CD4-positive, alpha-beta memory T cell (primary cell): Measurements from ENCODE around the gene POU4F2. TPM values are rescaled to one million over a fixed set of nuclear protein-coding genes. Genes with fewer than 3 reads are reported as not detected.

Experiments used
- CTCF ChIA-PET: fragments of 350-600 bp; sonication (Branson Sonifier 250); formaldehyde crosslinking; loops from one replicate; lab custom pipeline; 2021; ENCODE audit warnings: inconsistent platforms; ENCODE audit not compliant: partially characterized antibody; lab: Charles Lee
- POLR2A ChIA-PET: fragments of 350-600 bp; sonication (Branson Sonifier 250); formaldehyde crosslinking; loops from one replicate; lab custom pipeline; 2021; ENCODE audit not compliant: partially characterized antibody; lab: Charles Lee
- DNase-seq, 5 donors: peaks; one replicate each; pipeline versions ENCODE4 v3.0.0 to v3.0.0-alpha.2; 2020 to 2022; ENCODE audit warnings: mixed read lengths in 1 of 5
- H3K27ac ChIP-seq: one replicate; pipeline ENCODE4 v1.7.0; 2013; ENCODE audit warnings: low read depth, low read length
- H3K27me3 ChIP-seq: 2 replicates; pipeline ENCODE4 v1.7.0; 2013; ENCODE audit warnings: mild to moderate bottlenecking, low read length, moderate library complexity; ENCODE audit not compliant: insufficient read depth
- H3K36me3 ChIP-seq: 2 replicates; pipeline ENCODE4 v1.7.0; 2013; ENCODE audit warnings: mild to moderate bottlenecking, low read length, moderate library complexity; ENCODE audit not compliant: insufficient read depth
- H3K4me1 ChIP-seq: 2 replicates; pipeline ENCODE4 v1.7.0; 2013; ENCODE audit warnings: mild to moderate bottlenecking, low read length, moderate library complexity; ENCODE audit not compliant: insufficient read depth
- H3K4me3 ChIP-seq, 2 donors: one replicate each; pipeline ENCODE4 v1.7.0; 2013; ENCODE audit warnings: low read length in 2 of 2, mild to moderate bottlenecking in 1 of 2
- H3K9me3 ChIP-seq, 2 donors: one replicate each; pipeline ENCODE4 v1.7.0; 2013; ENCODE audit warnings: low read length in 2 of 2, control low read depth in 1 of 2; ENCODE audit not compliant: control insufficient read depth in 1 of 2
- H3K27ac Mint-ChIP-seq, 7 donors: one replicate each; pipeline ENCODE4 v1.8.0; 2020 to 2021; ENCODE audit warnings: mixed read lengths in 7 of 7, mild to moderate bottlenecking in 6 of 7, inconsistent platforms in 3 of 7, moderate library complexity in 3 of 7
- H3K27me3 Mint-ChIP-seq, 2 donors: one replicate each; pipeline ENCODE4 v1.8.0; 2020 to 2021; ENCODE audit warnings: mixed read lengths in 2 of 2
- H3K36me3 Mint-ChIP-seq, 2 donors: one replicate each; pipeline ENCODE4 v1.8.0; 2020 to 2021; ENCODE audit warnings: mixed read lengths in 2 of 2, inconsistent platforms in 1 of 2, mild to moderate bottlenecking in 1 of 2
- H3K4me1 Mint-ChIP-seq, 4 donors: one replicate each; pipeline ENCODE4 v1.8.0; 2020 to 2021; ENCODE audit warnings: mixed read lengths in 4 of 4, mild to moderate bottlenecking in 1 of 4
- H3K4me3 Mint-ChIP-seq, 8 donors: one replicate each; pipeline ENCODE4 v1.8.0; 2020 to 2021; ENCODE audit warnings: mixed read lengths in 8 of 8, mild to moderate bottlenecking in 7 of 8, moderate library complexity in 6 of 8, inconsistent platforms in 3 of 8
- H3K9me3 Mint-ChIP-seq, 8 donors: one replicate each; pipeline ENCODE4 v1.8.0; 2020 to 2021; ENCODE audit warnings: mixed read lengths in 8 of 8, mild to moderate bottlenecking in 5 of 8, inconsistent platforms in 3 of 8, moderate library complexity in 1 of 8
- intact Hi-C: fragments of 100-400 bp; cut with micrococcal nuclease; formaldehyde crosslinking; loops from one replicate; pipeline ENCODE4 v1.15.1; 2023
- polyA plus RNA-seq, 2 donors: library from polyadenylated mRNA; unstranded; fragments of 300-500 nt; fragmentation: Illumina TruSeq; gene quantifications; one replicate each; pipeline ENCODE4 v1.2.3, GENCODE V29; 2021
- total RNA-seq, 2 experiments: library from RNA; stranded (reverse); gene quantifications; one replicate each; pipeline ENCODE4 v1.2.3, GENCODE V29; 2021

Gene POU4F2, protein sequence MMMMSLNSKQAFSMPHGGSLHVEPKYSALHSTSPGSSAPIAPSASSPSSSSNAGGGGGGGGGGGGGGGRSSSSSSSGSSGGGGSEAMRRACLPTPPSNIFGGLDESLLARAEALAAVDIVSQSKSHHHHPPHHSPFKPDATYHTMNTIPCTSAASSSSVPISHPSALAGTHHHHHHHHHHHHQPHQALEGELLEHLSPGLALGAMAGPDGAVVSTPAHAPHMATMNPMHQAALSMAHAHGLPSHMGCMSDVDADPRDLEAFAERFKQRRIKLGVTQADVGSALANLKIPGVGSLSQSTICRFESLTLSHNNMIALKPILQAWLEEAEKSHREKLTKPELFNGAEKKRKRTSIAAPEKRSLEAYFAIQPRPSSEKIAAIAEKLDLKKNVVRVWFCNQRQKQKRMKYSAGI
- total RNA-seq (not detected), polyA plus RNA-seq (not detected)

DNA sequence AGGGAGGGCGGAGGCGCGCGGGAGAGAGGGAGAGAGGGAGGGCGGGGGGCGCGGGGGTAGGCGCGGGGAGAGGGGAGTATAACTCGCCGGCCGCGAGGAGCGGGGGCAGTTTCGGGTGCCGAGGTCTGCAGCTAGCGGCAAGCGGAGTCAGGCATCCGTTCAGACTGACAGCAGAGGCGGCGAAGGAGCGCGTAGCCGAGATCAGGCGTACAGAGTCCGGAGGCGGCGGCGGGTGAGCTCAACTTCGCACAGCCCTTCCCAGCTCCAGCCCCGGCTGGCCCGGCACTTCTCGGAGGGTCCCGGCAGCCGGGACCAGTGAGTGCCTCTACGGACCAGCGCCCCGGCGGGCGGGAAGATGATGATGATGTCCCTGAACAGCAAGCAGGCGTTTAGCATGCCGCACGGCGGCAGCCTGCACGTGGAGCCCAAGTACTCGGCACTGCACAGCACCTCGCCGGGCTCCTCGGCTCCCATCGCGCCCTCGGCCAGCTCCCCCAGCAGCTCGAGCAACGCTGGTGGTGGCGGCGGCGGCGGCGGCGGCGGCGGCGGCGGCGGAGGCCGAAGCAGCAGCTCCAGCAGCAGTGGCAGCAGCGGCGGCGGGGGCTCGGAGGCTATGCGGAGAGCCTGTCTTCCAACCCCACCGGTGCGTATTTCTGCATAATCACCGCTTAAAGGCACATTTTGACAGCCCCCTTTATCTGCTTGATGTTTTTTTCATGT, at the start of gene POU4F2:
POU4F2 (plus strand) TSS at position 108 of the 720 bp plus-strand sequence; CDS start at position 356, 248 bp downstream.
- ChIA-PET CTCF (no interaction called here), POLR2A (no interaction called here)
- Mint-ChIP-seq H3K27me3 (peaks cover 50 to 58% of the 10 kb centered on the region in 2 donors), H3K9me3 (peaks cover 0 to 20% (median 11%) of the 10 kb centered on the region in 8 donors), H3K4me1 (peaks cover 7 to 33% (median 11%) of the 10 kb centered on the region in 4 donors), H3K36me3 (peaks cover 0 to 4% of the 10 kb centered on the region in 2 donors), H3K27ac (no peak within 1 kb of the TSS), H3K4me3 (peak within 1 kb of the TSS in 7 of 8 donors; percentile 46 to 78 (median 62))
- intact Hi-C loops: no loop called here
- H3K4me3 ChIP-seq: no peak within 1 kb of the TSS
- no peaks in the 10 kb centered on the region for H3K4me1 ChIP-seq
- peaks cover 27% of the 10 kb centered on the region for H3K27me3 ChIP-seq
- no peaks in the 10 kb centered on the region for H3K9me3 ChIP-seq
- DNase-seq: no peak
- no peaks in the 10 kb centered on the region for H3K36me3 ChIP-seq
- H3K27ac ChIP-seq: no peak within 1 kb of the TSS

DNA sequence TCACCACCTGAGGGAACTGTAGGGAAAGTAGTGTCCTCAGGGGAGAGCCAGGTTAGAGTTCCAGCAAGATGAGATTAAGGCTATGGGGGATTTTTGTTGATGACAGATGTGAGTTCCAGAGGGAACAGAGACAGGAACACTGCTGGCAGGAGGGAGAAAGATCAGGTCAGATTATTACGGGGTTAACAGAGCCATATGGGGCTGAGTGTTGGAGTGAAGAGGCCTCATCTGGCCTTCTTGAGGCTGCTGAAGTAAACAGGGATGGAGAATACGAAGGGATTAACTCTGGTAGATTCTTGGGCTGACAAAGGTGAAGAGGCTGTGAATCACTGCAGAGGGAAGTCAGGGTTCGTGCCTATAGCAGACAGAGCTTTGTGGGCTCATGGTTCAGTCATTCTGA, 47.9 kb upstream of the POU4F2 start:
- H3K4me1 Mint-ChIP-seq: no peaks in the 10 kb centered on the region
- CTCF ChIA-PET: no interaction called here
- Histone ChIP-seq H3K4me1 (no peaks in the 10 kb centered on the region), H3K9me3 (no peaks in the 10 kb centered on the region), H3K27me3 (no peaks in the 10 kb centered on the region), H3K27ac (no peak overlapping the region), H3K4me3 (no peak overlapping the region), H3K36me3 (no peaks in the 10 kb centered on the region)
- POLR2A ChIA-PET: no interaction called here
- H3K27me3 Mint-ChIP-seq: peaks cover 7 to 10% of the 10 kb centered on the region in 2 donors
- no peak for DNase-seq
- H3K9me3 Mint-ChIP-seq: peaks cover 0 to 18% (median 5%) of the 10 kb centered on the region in 8 donors
- intact Hi-C loops: no loop called here
- no peaks in the 10 kb centered on the region for H3K36me3 Mint-ChIP-seq
- H3K27ac Mint-ChIP-seq: no peak overlapping the region
- no peak overlapping the region for H3K4me3 Mint-ChIP-seq

DNA sequence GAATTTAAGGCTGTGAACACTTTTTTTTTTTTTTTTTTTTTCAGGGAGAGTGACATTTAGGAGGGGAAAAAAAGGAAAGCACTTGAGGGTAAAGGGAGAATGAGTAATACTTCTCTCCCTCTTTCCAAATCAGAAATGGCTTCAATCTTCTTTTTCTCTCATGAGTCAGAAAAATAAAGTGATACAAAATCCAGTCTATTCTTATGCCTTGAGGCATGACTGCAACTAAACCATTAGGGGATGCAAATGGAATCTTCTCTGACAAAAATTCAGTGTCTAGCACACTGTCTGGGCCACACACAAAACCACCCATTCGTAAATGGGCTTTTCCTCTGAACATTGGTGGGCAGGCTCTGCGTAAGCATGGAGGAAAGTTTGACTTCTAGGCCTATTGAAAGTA, 46.7 kb upstream of the POU4F2 start:
- ChIA-PET CTCF (no interaction called here), POLR2A (no interaction called here)
- Histone ChIP-seq H3K9me3 (no peaks in the 10 kb centered on the region), H3K36me3 (no peaks in the 10 kb centered on the region), H3K4me1 (no peaks in the 10 kb centered on the region), H3K27me3 (no peaks in the 10 kb centered on the region), H3K27ac (no peak overlapping the region), H3K4me3 (no peak overlapping the region)
- no peak overlapping the region for H3K4me3 Mint-ChIP-seq
- DNase-seq: no peak
- intact Hi-C loops: no loop called here
- H3K36me3 Mint-ChIP-seq: no peaks in the 10 kb centered on the region
- H3K4me1 Mint-ChIP-seq: no peaks in the 10 kb centered on the region
- H3K27me3 Mint-ChIP-seq: peaks cover 5 to 10% of the 10 kb centered on the region in 2 donors
- H3K27ac Mint-ChIP-seq: no peak overlapping the region
- H3K9me3 Mint-ChIP-seq: peaks cover 4 to 23% (median 7%) of the 10 kb centered on the region in 8 donors

DNA sequence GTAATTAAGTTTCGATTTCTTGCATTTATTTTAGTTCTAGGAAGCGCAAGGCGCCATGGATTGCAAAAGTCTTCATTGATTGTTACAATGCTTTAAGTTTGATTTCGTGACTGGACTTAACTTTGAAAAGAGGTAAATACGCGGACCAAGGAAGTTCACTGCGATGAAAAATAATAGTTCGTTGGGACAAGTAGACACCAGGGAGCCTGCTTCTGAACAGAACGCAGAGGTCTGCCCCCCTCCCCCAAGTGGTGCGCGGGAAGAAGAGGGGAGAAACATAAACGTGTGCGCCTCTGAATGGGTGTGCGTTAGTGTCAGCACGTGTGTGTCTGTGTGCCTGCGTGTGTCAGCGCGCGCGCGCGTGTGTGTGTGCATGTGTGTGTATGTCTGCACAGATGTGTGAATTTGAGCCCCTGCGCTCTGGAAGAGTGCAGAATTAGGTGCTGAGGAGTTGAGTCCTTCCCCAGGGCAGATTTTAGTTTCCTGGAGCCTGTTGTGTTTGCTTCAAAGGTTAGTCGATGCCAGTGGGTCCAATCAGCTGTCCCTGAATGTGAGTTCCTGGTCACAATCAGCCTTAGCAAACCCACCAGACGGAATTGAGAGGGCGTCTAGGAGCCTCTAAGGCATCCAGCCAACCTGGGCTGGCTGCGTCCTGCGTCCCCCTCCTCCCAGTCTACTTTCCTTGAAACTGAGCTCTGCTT, 5.8 kb upstream of the POU4F2 start:
- no peak overlapping the region for H3K4me3 Mint-ChIP-seq
- Histone ChIP-seq H3K36me3 (no peaks in the 10 kb centered on the region), H3K27ac (no peak overlapping the region), H3K27me3 (peaks cover 25% of the 10 kb centered on the region), H3K4me3 (no peak overlapping the region), H3K9me3 (no peaks in the 10 kb centered on the region), H3K4me1 (no peaks in the 10 kb centered on the region)
- ChIA-PET POLR2A (no interaction called here), CTCF (no interaction called here)
- peaks cover 0 to 15% (median 5%) of the 10 kb centered on the region in 8 donors for H3K9me3 Mint-ChIP-seq
- H3K36me3 Mint-ChIP-seq: peaks cover 0 to 4% of the 10 kb centered on the region in 2 donors
- H3K27ac Mint-ChIP-seq: no peak overlapping the region
- intact Hi-C loops: no loop called here
- peaks cover 49 to 53% of the 10 kb centered on the region in 2 donors for H3K27me3 Mint-ChIP-seq
- peaks cover 5 to 20% (median 8%) of the 10 kb centered on the region in 4 donors for H3K4me1 Mint-ChIP-seq
- no peak for DNase-seq

DNA sequence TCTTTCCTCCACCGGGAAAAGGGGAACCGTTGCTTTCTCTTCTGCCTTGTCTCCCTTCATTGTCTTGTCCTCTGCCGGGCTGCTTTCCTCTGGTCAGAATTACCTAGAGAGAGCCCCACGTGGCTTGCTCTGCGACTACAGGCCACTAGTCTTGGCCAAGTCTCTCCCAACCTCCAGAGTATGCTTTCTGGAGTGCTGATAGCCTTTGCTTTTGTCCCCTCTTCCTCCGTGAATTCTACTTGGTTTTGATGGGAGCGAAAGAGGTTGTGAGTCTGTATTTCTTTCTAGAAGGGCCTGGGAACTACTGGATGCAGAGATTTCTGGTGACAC, 5.3 kb upstream of the POU4F2 start:
- no peak overlapping the region for H3K4me3 Mint-ChIP-seq
- peaks cover 54 to 58% of the 10 kb centered on the region in 2 donors for H3K27me3 Mint-ChIP-seq
- H3K4me1 Mint-ChIP-seq: peaks cover 5 to 23% (median 8%) of the 10 kb centered on the region in 4 donors
- POLR2A ChIA-PET: no interaction called here
- intact Hi-C loops: no loop called here
- H3K9me3 ChIP-seq: no peaks in the 10 kb centered on the region
- no peaks in the 10 kb centered on the region for H3K36me3 ChIP-seq
- DNase-seq: no peak
- peaks cover 0 to 15% (median 5%) of the 10 kb centered on the region in 8 donors for H3K9me3 Mint-ChIP-seq
- no peaks in the 10 kb centered on the region for H3K4me1 ChIP-seq
- H3K4me3 ChIP-seq: no peak overlapping the region
- no peak overlapping the region for H3K27ac ChIP-seq
- H3K27me3 ChIP-seq: peaks cover 25% of the 10 kb centered on the region
- H3K36me3 Mint-ChIP-seq: peaks cover 0 to 4% of the 10 kb centered on the region in 2 donors
- H3K27ac Mint-ChIP-seq: no peak overlapping the region
- CTCF ChIA-PET: no interaction called here

DNA sequence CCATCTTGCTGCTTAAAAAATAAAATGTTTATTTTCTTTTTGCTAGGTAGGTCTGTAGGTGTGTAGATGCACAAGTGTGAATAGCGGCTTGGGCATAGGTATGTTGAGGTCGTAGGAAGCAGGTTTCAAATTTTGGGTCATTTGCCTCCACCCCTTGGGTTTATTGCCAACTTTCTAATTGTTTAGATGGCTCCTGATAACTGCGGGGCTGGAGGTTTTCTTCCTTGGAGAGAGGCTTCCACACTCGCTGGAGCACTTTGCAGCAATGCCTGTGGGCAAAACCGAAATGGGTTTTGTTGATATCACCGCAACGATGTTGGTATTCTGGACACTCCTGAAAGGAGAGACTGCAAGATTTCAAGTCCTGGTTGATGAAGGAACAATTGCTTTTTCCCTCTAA, 3.9 kb upstream of the POU4F2 start:
- ChIA-PET POLR2A (no interaction called here), CTCF (no interaction called here)
- Mint-ChIP-seq H3K36me3 (peaks cover 0 to 4% of the 10 kb centered on the region in 2 donors), H3K27me3 (peaks cover 52 to 59% of the 10 kb centered on the region in 2 donors), H3K4me3 (no peak overlapping the region), H3K9me3 (peaks cover 0 to 19% (median 5%) of the 10 kb centered on the region in 8 donors), H3K4me1 (peaks cover 7 to 30% (median 12%) of the 10 kb centered on the region in 4 donors), H3K27ac (no peak overlapping the region)
- DNase-seq: no peak
- Histone ChIP-seq H3K27ac (no peak overlapping the region), H3K4me3 (no peak overlapping the region), H3K9me3 (no peaks in the 10 kb centered on the region), H3K4me1 (no peaks in the 10 kb centered on the region), H3K36me3 (no peaks in the 10 kb centered on the region), H3K27me3 (peaks cover 25% of the 10 kb centered on the region)
- intact Hi-C loops: no loop called here
